PC-3 (cell line): ENCODE results near the gene APPBP2. TPM values are rescaled to one million over a fixed set of nuclear protein-coding genes. Genes with fewer than 3 reads are reported as not detected.

Source experiments
- ATAC-seq: fragments of 200-7000 bp; cut with Tn5 transposase; 2 replicates; pipeline ENCODE4 v1.9.1; 2020; ENCODE audit warnings: mild to moderate bottlenecking, moderate library complexity
- BruUV-seq: library from RNA; stranded (reverse); fragments of 400-500 nt; replicated peaks from 2 replicates; lab custom pipeline; 2021; lab: Mats Ljungman, UMichigan
- CTCF ChIA-PET: fragments of 300-600 bp; sonication (Branson Sonifier 250); formaldehyde crosslinking; loops from one replicate; lab custom pipeline; 2022; ENCODE audit warnings: antibody characterized with exemption; lab: Charles Lee
- POLR2A ChIA-PET: fragments of 300-600 bp; sonication (Branson Sonifier 250); formaldehyde crosslinking; loops from one replicate; lab custom pipeline; 2022; ENCODE audit warnings: antibody characterized with exemption; ENCODE audit not compliant: unreplicated experiment; lab: Charles Lee
- DNase-seq: peaks from one replicate; pipeline ENCODE4 v3.0.0-alpha.2; 2015
- H2AFZ ChIP-seq: fragments of 300-600 bp; sonication (generic); 2 replicates; pipeline ENCODE4 v1.6.0; 2016; ENCODE audit warnings: antibody characterized with exemption, low read length
- H3F3A ChIP-seq: fragments of 300-600 bp; sonication (generic); one replicate; pipeline ENCODE4 v1.6.0; 2017; ENCODE audit warnings: antibody characterized with exemption, low read length, control low read depth, mild to moderate bottlenecking; ENCODE audit not compliant: unreplicated experiment
- H3K27ac ChIP-seq: fragments of 300-600 bp; sonication (generic); 2 replicates; pipeline ENCODE4 v1.5.1; 2016; ENCODE audit warnings: mild to moderate bottlenecking, low read length
- H3K27me3 ChIP-seq: fragments of 300-600 bp; sonication (generic); 2 replicates; pipeline ENCODE4 v1.6.1; 2016; ENCODE audit warnings: low read length, mixed read lengths
- H3K36me3 ChIP-seq: fragments of 300-600 bp; sonication (generic); 2 replicates; pipeline ENCODE4 v1.6.1; 2016; ENCODE audit warnings: low read depth, mixed run types, low read length, mixed read lengths
- H3K4me1 ChIP-seq: fragments of 300-600 bp; sonication (generic); 2 replicates; pipeline ENCODE4 v1.5.1; 2016; ENCODE audit warnings: low read length; ENCODE audit not compliant: insufficient read depth
- H3K4me2 ChIP-seq: fragments of 300-600 bp; sonication (generic); 2 replicates; pipeline ENCODE4 v1.6.0; 2016; ENCODE audit warnings: low read length
- H3K4me3 ChIP-seq: fragments of 300-600 bp; sonication (generic); 2 replicates; pipeline ENCODE4 v1.5.1; 2016; ENCODE audit warnings: mild to moderate bottlenecking, low read length, mixed read lengths
- H3K79me2 ChIP-seq: fragments of 300-600 bp; sonication (generic); 2 replicates; pipeline ENCODE4 v1.6.1; 2017; ENCODE audit warnings: low read length, mixed read lengths
- H3K9ac ChIP-seq: fragments of 300-600 bp; sonication (generic); 2 replicates; pipeline ENCODE4 v1.6.0; 2016; ENCODE audit warnings: mild to moderate bottlenecking, low read length
- H3K9me2 ChIP-seq: fragments of 300-600 bp; sonication (generic); replicated peaks from 2 replicates; pipeline ENCODE4 v1.6.1; 2016; ENCODE audit warnings: mixed run types, low read length, mixed read lengths
- H3K9me3 ChIP-seq: fragments of 300-600 bp; sonication (generic); 2 replicates; pipeline ENCODE4 v1.6.1; 2016; ENCODE audit warnings: low read length, mixed read lengths
- H4K20me1 ChIP-seq: fragments of 300-600 bp; sonication (generic); 2 replicates; pipeline ENCODE4 v1.6.1; 2016; ENCODE audit warnings: low read length, mixed read lengths
- CTCF ChIP-seq: fragments of 300-600 bp; sonication (generic); conservative IDR thresholded peaks from 2 replicates; pipeline ENCODE4 v1.5.1; 2017; ENCODE audit warnings: antibody characterized with exemption, low read depth, mild to moderate bottlenecking, low read length
- EZH2 ChIP-seq: fragments of 300-600 bp; sonication (generic); IDR thresholded peaks from one replicate; pipeline ENCODE4 v1.6.1; 2017; ENCODE audit warnings: antibody characterized with exemption, mild to moderate bottlenecking, low read length; ENCODE audit not compliant: unreplicated experiment
- EZH2phosphoT487 ChIP-seq: fragments of 300-600 bp; sonication (generic); IDR thresholded peaks from 2 replicates; pipeline ENCODE4 v1.6.1; 2018; ENCODE audit warnings: mild to moderate bottlenecking, antibody characterized with exemption, low read length, borderline replicate concordance
- intact Hi-C: fragments of 100-400 bp; cut with micrococcal nuclease; formaldehyde crosslinking; loops from 2 replicates; pipeline ENCODE4 v1.9.0; 2023
- total RNA-seq: library from RNA; depleted of rRNA; stranded (reverse); fragments of >200 nt; gene quantifications from 2 replicates; pipeline ENCODE4 v1.2.3, GENCODE V29; 2014

Gene APPBP2
- total RNA-seq, 1 experiment from 2014 or later: 17.1 TPM

- ATAC-seq (no peak), DNase-seq (no peak)
- Histone ChIP-seq H3K79me2 (no peaks in the 10 kb centered on the region), H3K4me1 (no peaks in the 10 kb centered on the region), H3F3A (no peaks in the 10 kb centered on the region), H4K20me1 (no peaks in the 10 kb centered on the region), H3K9me3 (no peaks in the 10 kb centered on the region), H3K27ac (no peak overlapping the region), H3K27me3 (no peaks in the 10 kb centered on the region), H3K36me3 (no peaks in the 10 kb centered on the region), H2AFZ (no peak overlapping the region), H3K4me2 (no peak overlapping the region), H3K4me3 (no peak overlapping the region), H3K9ac (no peak overlapping the region), H3K9me2 (no peaks in the 10 kb centered on the region)
- intact Hi-C loops: no loop called here
- ChIA-PET POLR2A (no interaction called here), CTCF (no interaction called here)
- no TSS peak for BruUV-seq
- no peak for TF ChIP-seq EZH2
- TF ChIP-seq EZH2phosphoT487: no peak
- no peak for TF ChIP-seq CTCF
Measured at GRCh38 chr17:60540460-60540859, 14.4 kb upstream of the APPBP2 start.

GRCh38 chr17:60539807-60540206 lies 13.8 kb upstream of the APPBP2 start:
- POLR2A ChIA-PET: no interaction called here
- CTCF ChIA-PET: no interaction called here

GRCh38 chr17:60538726-60539125 lies 12.7 kb upstream of the APPBP2 start:
- H3F3A ChIP-seq: no peaks in the 10 kb centered on the region
- intact Hi-C loops: no loop called here
- CTCF ChIA-PET: no interaction called here
- H2AFZ ChIP-seq: no peak overlapping the region
- H3K27me3 ChIP-seq: no peaks in the 10 kb centered on the region
- no peak overlapping the region for H3K27ac ChIP-seq
- H4K20me1 ChIP-seq: no peaks in the 10 kb centered on the region
- H3K9ac ChIP-seq: no peak overlapping the region
- H3K36me3 ChIP-seq: no peaks in the 10 kb centered on the region
- no peaks in the 10 kb centered on the region for H3K79me2 ChIP-seq
- no peaks in the 10 kb centered on the region for H3K9me2 ChIP-seq
- TF ChIP-seq EZH2phosphoT487: no peak
- no peak for TF ChIP-seq CTCF
- TF ChIP-seq EZH2: no peak
- no peaks in the 10 kb centered on the region for H3K9me3 ChIP-seq
- DNase-seq (no peak), ATAC-seq (no peak)
- POLR2A ChIA-PET: no interaction called here
- H3K4me3 ChIP-seq: no peak overlapping the region
- BruUV-seq: no TSS peak
- H3K4me1 ChIP-seq: no peaks in the 10 kb centered on the region
- H3K4me2 ChIP-seq: no peak overlapping the region

More at GRCh38 chr17:60539807-60540206, 13.8 kb upstream of the APPBP2 start:
- Histone ChIP-seq H3K9me3 (no peaks in the 10 kb centered on the region), H3K4me3 (no peak overlapping the region), H3K27ac (no peak overlapping the region), H3K9ac (no peak overlapping the region), H2AFZ (no peak overlapping the region), H3K4me1 (no peaks in the 10 kb centered on the region), H4K20me1 (no peaks in the 10 kb centered on the region), H3K9me2 (no peaks in the 10 kb centered on the region), H3K79me2 (no peaks in the 10 kb centered on the region), H3K27me3 (no peaks in the 10 kb centered on the region), H3K36me3 (no peaks in the 10 kb centered on the region), H3F3A (no peaks in the 10 kb centered on the region), H3K4me2 (no peak overlapping the region)
- ATAC-seq (no peak), DNase-seq (no peak)
- TF ChIP-seq EZH2phosphoT487 (no peak), CTCF (no peak)
- intact Hi-C loops: no loop called here
- no TSS peak for BruUV-seq
